Body of pancreas (tissue), 4 donors: ENCODE measurements around the gene FAM200C.

Experiments used
- POLR2A ChIP-seq, 3 donors: fragments of 450-650 bp; IDR thresholded peaks; one replicate each; pipeline ENCODE4 v1.6.1; 2016; ENCODE audit warnings: antibody characterized with exemption in 3 of 3, mild to moderate bottlenecking in 2 of 3
- TF ChIP-seq, protein P1 (sequence below), 7 experiments: fragments of 450-650 bp in 4 of 7; fragments of 200-600 bp in 3 of 7; sonication (generic) in 3 of 7; IDR thresholded peaks; one replicate each; pipeline ENCODE4 v1.5.1; 2016 to 2019; ENCODE audit warnings: antibody characterized with exemption in 7 of 7

DNA sequence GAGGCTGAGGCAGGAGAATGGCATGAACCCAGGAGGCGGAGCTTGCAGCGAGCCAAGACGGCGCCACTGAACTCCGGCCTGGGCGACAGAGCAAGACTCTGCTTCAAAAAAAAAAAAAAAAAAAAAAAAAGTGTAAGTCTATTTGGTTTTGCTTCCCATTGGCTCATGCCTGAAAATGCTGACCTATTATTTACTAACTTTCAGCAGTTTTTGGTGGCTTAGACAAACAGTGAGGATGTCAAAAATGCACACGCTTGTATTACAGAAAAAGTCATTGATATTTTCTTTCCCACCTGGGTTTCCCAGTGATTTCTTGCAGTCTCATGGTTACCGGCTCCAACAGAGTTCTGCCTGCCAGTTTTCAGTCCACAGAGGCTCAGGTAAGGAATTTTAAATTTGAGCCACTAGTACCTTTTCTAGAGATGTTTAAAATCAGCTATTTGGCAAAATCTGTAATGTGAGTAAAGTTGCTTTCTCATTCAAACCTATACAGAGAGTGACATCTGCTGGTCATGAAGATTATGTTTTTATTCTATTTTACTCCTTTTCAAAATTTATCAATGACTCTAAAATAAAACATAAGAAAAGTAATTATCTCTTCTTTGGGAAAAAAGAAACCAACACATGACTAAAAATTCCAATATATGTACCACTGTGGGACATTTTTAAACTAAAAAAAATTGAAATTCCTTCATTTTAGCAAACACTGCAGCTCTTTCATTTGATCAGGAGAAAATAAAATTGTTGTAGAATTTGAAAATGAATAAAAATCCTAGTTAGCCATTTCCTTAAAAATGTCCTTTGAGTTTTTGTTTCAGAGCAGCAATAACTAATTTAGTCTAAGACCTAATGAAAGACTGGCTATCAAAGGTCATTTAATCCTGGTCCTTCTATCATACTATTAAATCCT, 8.8 kb downstream of the FAM200C start:
- TF ChIP-seq, protein P1, sequence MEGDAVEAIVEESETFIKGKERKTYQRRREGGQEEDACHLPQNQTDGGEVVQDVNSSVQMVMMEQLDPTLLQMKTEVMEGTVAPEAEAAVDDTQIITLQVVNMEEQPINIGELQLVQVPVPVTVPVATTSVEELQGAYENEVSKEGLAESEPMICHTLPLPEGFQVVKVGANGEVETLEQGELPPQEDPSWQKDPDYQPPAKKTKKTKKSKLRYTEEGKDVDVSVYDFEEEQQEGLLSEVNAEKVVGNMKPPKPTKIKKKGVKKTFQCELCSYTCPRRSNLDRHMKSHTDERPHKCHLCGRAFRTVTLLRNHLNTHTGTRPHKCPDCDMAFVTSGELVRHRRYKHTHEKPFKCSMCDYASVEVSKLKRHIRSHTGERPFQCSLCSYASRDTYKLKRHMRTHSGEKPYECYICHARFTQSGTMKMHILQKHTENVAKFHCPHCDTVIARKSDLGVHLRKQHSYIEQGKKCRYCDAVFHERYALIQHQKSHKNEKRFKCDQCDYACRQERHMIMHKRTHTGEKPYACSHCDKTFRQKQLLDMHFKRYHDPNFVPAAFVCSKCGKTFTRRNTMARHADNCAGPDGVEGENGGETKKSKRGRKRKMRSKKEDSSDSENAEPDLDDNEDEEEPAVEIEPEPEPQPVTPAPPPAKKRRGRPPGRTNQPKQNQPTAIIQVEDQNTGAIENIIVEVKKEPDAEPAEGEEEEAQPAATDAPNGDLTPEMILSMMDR (IDR thresholded peaks at IDR 0.05): peak in 6 of 7 experiments; percentile 23 to 35 (median 28)
- no peak for TF ChIP-seq POLR2A (IDR thresholded peaks at IDR 0.05)
